NT2/D1 (cell line): ENCODE results near the gene MYL4.

Source experiments
- SUZ12 ChIP-seq: IDR thresholded peaks from 2 replicates; pipeline ENCODE4 v1.6.1; 2011; ENCODE audit not compliant: insufficient read length, insufficient read depth; ENCODE audit errors: extremely low read depth
- YY1 ChIP-seq: IDR thresholded peaks from 2 replicates; pipeline ENCODE4 v1.6.1; 2011; ENCODE audit not compliant: insufficient read length, insufficient read depth

- TF ChIP-seq YY1 (no peak), SUZ12 (no peak)
Observed at GRCh38 chr17:47231334-47231733, 22.2 kb downstream of the MYL4 start.
